Upper lobe of left lung (tissue), 6 donors: ENCODE measurements around the gene FHIT. TPM values are rescaled to one million over a fixed set of nuclear protein-coding genes. Genes with fewer than 3 reads are reported as not detected.

ENCODE experiments used
- ATAC-seq, 2 donors: fragments of 200-7000 bp; cut with Tn5 transposase; one replicate each; pipeline ENCODE4 v1.9.1; 2022; ENCODE audit warnings: mild to moderate bottlenecking in 2 of 2, moderate library complexity in 2 of 2; ENCODE audit not compliant: low FRiP score in 2 of 2
- DNase-seq, 2 donors: peaks; one replicate each; pipeline ENCODE4 v3.0.0-alpha.2; 2019 to 2020
- H3K27ac ChIP-seq, 4 donors: fragments of 200-600 bp; sonication (generic); one replicate each; pipeline ENCODE4 v1.5.1; 2016 to 2019
- H3K27me3 ChIP-seq, 4 donors: fragments of 200-600 bp; sonication (generic); one replicate each; pipeline ENCODE4 v1.5.1; 2017 to 2019
- H3K36me3 ChIP-seq, 4 donors: fragments of 200-600 bp; sonication (generic); one replicate each; pipeline ENCODE4 v1.5.1; 2016 to 2019
- H3K4me1 ChIP-seq, 4 donors: fragments of 200-600 bp; sonication (generic); one replicate each; pipeline ENCODE4 v1.5.1; 2018 to 2019
- H3K4me3 ChIP-seq, 4 donors: fragments of 200-600 bp; sonication (generic); one replicate each; pipeline ENCODE4 v1.5.1; 2017 to 2019; ENCODE audit warnings: mild to moderate bottlenecking in 2 of 4, moderate library complexity in 1 of 4
- H3K9me3 ChIP-seq, 4 donors: fragments of 200-600 bp; sonication (generic); one replicate each; pipeline ENCODE4 v1.5.1; 2018 to 2019
- CTCF ChIP-seq, 6 experiments: fragments of 450-650 bp in 4 of 6; fragments of 200-600 bp in 2 of 6; sonication (generic) in 2 of 6; IDR thresholded peaks; one replicate each; pipeline ENCODE4 v1.5.1; 2016 to 2019; ENCODE audit warnings: antibody characterized with exemption in 6 of 6
- EP300 ChIP-seq, 4 donors: sonication (generic); formaldehyde crosslinking; IDR thresholded peaks; one replicate each; pipeline ENCODE4 v1.5.1; 2017; ENCODE audit warnings: antibody characterized with exemption in 4 of 4, control low read depth in 2 of 4
- POLR2A ChIP-seq, 4 donors: fragments of 450-650 bp; IDR thresholded peaks; one replicate each; pipeline ENCODE4 v1.5.1; 2016 to 2017; ENCODE audit warnings: antibody characterized with exemption in 4 of 4, mild to moderate bottlenecking in 2 of 4
- POLR2AphosphoS5 ChIP-seq, 2 donors: sonication (generic); formaldehyde crosslinking; IDR thresholded peaks; one replicate each; pipeline ENCODE4 v1.5.1; 2017; ENCODE audit warnings: antibody characterized with exemption in 2 of 2
- WGBS, 2 donors: methylation state at CpG; one replicate each; pipeline ENCODE4 v1.1.5; 2017 to 2018; 5-methylcytosine and 5-hydroxymethylcytosine counted together
- total RNA-seq, 6 donors: library from RNA; depleted of rRNA in 4 of 6; stranded (reverse); fragments of >200 nt in 4 of 6; gene quantifications; one replicate each; pipeline versions ENCODE4 v1.1.0 to v1.2.1, GENCODE V29; 2016 to 2021
- donor health status: DM: no; HTN: no; CAD: no; lungs with moderate emphysema.
- donor health status: DM: no; HTN: yes; CAD: no; lungs with severe emphysema.

The FHIT gene
- total RNA-seq, 6 donors from 2014 or later: 6.8 to 56.6 (median 11.1) TPM

GRCh38 chr3:59872128-59872527, 1379.1 kb downstream of the FHIT start:
- no peaks in the 10 kb centered on the region for H3K36me3 ChIP-seq
- no peaks in the 10 kb centered on the region for H3K27me3 ChIP-seq
- 78 to 79% methylated on average over 3 of the region's 3 CpGs for WGBS, 2 donors
- H3K9me3 ChIP-seq: no peaks in the 10 kb centered on the region
- no peak overlapping the region for H3K27ac ChIP-seq
- DNase-seq (no peak), ATAC-seq (no peak)
- no peak overlapping the region for H3K4me3 ChIP-seq
- TF ChIP-seq POLR2AphosphoS5 (IDR thresholded peaks at IDR 0.05) (no peak), CTCF (IDR thresholded peaks at IDR 0.05) (no peak), POLR2A (IDR thresholded peaks at IDR 0.05) (no peak), EP300 (IDR thresholded peaks at IDR 0.05) (no peak)
- no peaks in the 10 kb centered on the region for H3K4me1 ChIP-seq

GRCh38 chr3:59867185-59868002, 1383.9 kb downstream of the FHIT start:
- Histone ChIP-seq H3K36me3 (no peaks in the 10 kb centered on the region), H3K9me3 (no peaks in the 10 kb centered on the region), H3K27ac (no peak overlapping the region), H3K27me3 (no peaks in the 10 kb centered on the region), H3K4me3 (no peak overlapping the region), H3K4me1 (no peaks in the 10 kb centered on the region)
- TF ChIP-seq POLR2A (IDR thresholded peaks at IDR 0.05) (no peak), POLR2AphosphoS5 (IDR thresholded peaks at IDR 0.05) (no peak), EP300 (IDR thresholded peaks at IDR 0.05) (no peak), CTCF (IDR thresholded peaks at IDR 0.05) (no peak)
- 65 to 77% methylated on average over 3 of the region's 3 CpGs for WGBS, 2 donors
- ATAC-seq (no peak), DNase-seq (no peak)

- no peaks in the 10 kb centered on the region for H3K27me3 ChIP-seq
- H3K9me3 ChIP-seq: no peaks in the 10 kb centered on the region
- DNase-seq (no peak), ATAC-seq (peak in 1 of 2 donors; percentile 35)
- TF ChIP-seq POLR2AphosphoS5 (IDR thresholded peaks at IDR 0.05) (no peak), POLR2A (IDR thresholded peaks at IDR 0.05) (no peak), CTCF (IDR thresholded peaks at IDR 0.05) (no peak), EP300 (IDR thresholded peaks at IDR 0.05) (no peak)
- H3K4me1 ChIP-seq: no peaks in the 10 kb centered on the region
- H3K27ac ChIP-seq: no peak overlapping the region
- H3K36me3 ChIP-seq: no peaks in the 10 kb centered on the region
- 74 to 77% methylated on average over 5 of the region's 5 CpGs for whole genome bisulfite sequencing, 2 donors
- H3K4me3 ChIP-seq: no peak overlapping the region
Measured at GRCh38 chr3:59866076-59866475, 1385.2 kb downstream of the FHIT start.

GRCh38 chr3:59865351-59865750, 1385.9 kb downstream of the FHIT start:
- 81 to 84% methylated on average over 4 of the region's 4 CpGs for WGBS, 2 donors
- H3K27me3 ChIP-seq: no peaks in the 10 kb centered on the region
- no peaks in the 10 kb centered on the region for H3K9me3 ChIP-seq
- no peaks in the 10 kb centered on the region for H3K4me1 ChIP-seq
- no peak for DNase-seq
- no peak for TF ChIP-seq CTCF (IDR thresholded peaks at IDR 0.05)
- no peak for TF ChIP-seq POLR2A (IDR thresholded peaks at IDR 0.05)
- no peak for TF ChIP-seq POLR2AphosphoS5 (IDR thresholded peaks at IDR 0.05)
- TF ChIP-seq EP300 (IDR thresholded peaks at IDR 0.05): no peak
- H3K4me3 ChIP-seq: no peak overlapping the region
- H3K36me3 ChIP-seq: no peaks in the 10 kb centered on the region
- no peak overlapping the region for H3K27ac ChIP-seq
- no peak for ATAC-seq

GRCh38 chr3:59862686-59863085, 1388.6 kb downstream of the FHIT start:
- Histone ChIP-seq H3K36me3 (no peaks in the 10 kb centered on the region), H3K27me3 (no peaks in the 10 kb centered on the region), H3K4me3 (no peak overlapping the region), H3K4me1 (no peaks in the 10 kb centered on the region), H3K27ac (no peak overlapping the region), H3K9me3 (no peaks in the 10 kb centered on the region)
- 87 to 92% methylated on average over 6 of the region's 6 CpGs for WGBS, 2 donors
- no peak for DNase-seq
- TF ChIP-seq POLR2A (IDR thresholded peaks at IDR 0.05) (no peak), POLR2AphosphoS5 (IDR thresholded peaks at IDR 0.05) (no peak), CTCF (IDR thresholded peaks at IDR 0.05) (no peak), EP300 (IDR thresholded peaks at IDR 0.05) (no peak)
- ATAC-seq: no peak
